Endodermal cell (in vitro differentiated cells): ENCODE data around the gene VWCE. TPM values are rescaled to one million over a fixed set of nuclear protein-coding genes. Genes with fewer than 3 reads are reported as not detected.

Source experiments
- DNase-seq: peaks from one replicate; pipeline ENCODE4 v3.0.0-alpha.2; 2017
- H3K27ac ChIP-seq: 2 replicates; pipeline ENCODE4 v1.5.1; 2013; ENCODE audit warnings: mild to moderate bottlenecking, low read depth, low read length, moderate library complexity
- H3K27me3 ChIP-seq: 2 replicates; pipeline ENCODE4 v1.6.1; 2013; ENCODE audit warnings: mild to moderate bottlenecking, low read length, moderate library complexity; ENCODE audit not compliant: insufficient read depth, control insufficient read depth, poor library complexity, severe bottlenecking
- H3K36me3 ChIP-seq: 2 replicates; pipeline ENCODE4 v1.7.0; 2013; ENCODE audit warnings: mild to moderate bottlenecking, low read length, moderate library complexity; ENCODE audit not compliant: control insufficient read depth, insufficient read depth
- H3K4me1 ChIP-seq: one replicate; pipeline ENCODE4 v1.7.0; 2013; ENCODE audit warnings: low read length; ENCODE audit not compliant: control insufficient read depth, insufficient read depth
- H3K4me3 ChIP-seq: 2 replicates; pipeline ENCODE4 v1.5.1; 2013; ENCODE audit warnings: mild to moderate bottlenecking, low read length, moderate library complexity
- H3K9ac ChIP-seq: 2 replicates; pipeline ENCODE4 v1.6.1; 2013; ENCODE audit warnings: mild to moderate bottlenecking, low read length, moderate library complexity; ENCODE audit not compliant: poor library complexity, severe bottlenecking; ENCODE audit errors: extremely low read depth
- H3K9me3 ChIP-seq: 2 replicates; pipeline ENCODE4 v1.6.1; 2013; ENCODE audit warnings: mild to moderate bottlenecking, low read length, moderate library complexity; ENCODE audit not compliant: control insufficient read depth
- H3K27ac Mint-ChIP-seq: 2 replicates; pipeline ENCODE4 v1.8.0; 2020; ENCODE audit warnings: mixed read lengths
- H3K27me3 Mint-ChIP-seq: 2 replicates; pipeline ENCODE4 v1.8.0; 2021; ENCODE audit warnings: mild to moderate bottlenecking, mixed read lengths; ENCODE audit not compliant: insufficient read depth
- H3K36me3 Mint-ChIP-seq: 2 replicates; pipeline ENCODE4 v1.8.0; 2020; ENCODE audit warnings: low read depth, mixed read lengths
- H3K4me1 Mint-ChIP-seq: 2 replicates; pipeline ENCODE4 v1.8.0; 2020; ENCODE audit warnings: mixed read lengths
- H3K4me3 Mint-ChIP-seq: 2 replicates; pipeline ENCODE4 v1.8.0; 2020; ENCODE audit warnings: mild to moderate bottlenecking, moderate library complexity, mixed read lengths
- H3K9me3 Mint-ChIP-seq: 2 replicates; pipeline ENCODE4 v1.8.0; 2020; ENCODE audit warnings: mild to moderate bottlenecking, mixed read lengths
- WGBS, 2 experiments: methylation state at CpG; one replicate each; pipeline versions ENCODE4 v1.1.5 to v1.1.7; 2013; ENCODE audit warnings: missing lambda C conversion rate in 2 of 2, mixed read lengths in 1 of 2; ENCODE audit not compliant: insufficient coverage in 1 of 2, insufficient read length in 1 of 2; 5-methylcytosine and 5-hydroxymethylcytosine counted together
- total RNA-seq, 2 donors: library from RNA; stranded (reverse); fragmentation: NEBNext Ultra II Directional in 1 of 2; extraction: Animal tissue kit (Norgen Biotek cat#: 25700) in 1 of 2; gene quantifications; 2 replicates in 1 of 2; 3 replicates in 1 of 2; pipeline ENCODE4 v1.2.1, GENCODE V29; 2021
- TF ChIP-seq, protein P1 (sequence below): fragments of 200-600 bp; sonication (generic); conservative IDR thresholded peaks from 2 replicates; pipeline ENCODE4 v1.5.0; 2021; ENCODE audit warnings: antibody characterized with exemption, mild to moderate bottlenecking

Gene VWCE
- total RNA-seq, 2 donors from 2014 or later: 7.2 to 13.3 TPM

DNA sequence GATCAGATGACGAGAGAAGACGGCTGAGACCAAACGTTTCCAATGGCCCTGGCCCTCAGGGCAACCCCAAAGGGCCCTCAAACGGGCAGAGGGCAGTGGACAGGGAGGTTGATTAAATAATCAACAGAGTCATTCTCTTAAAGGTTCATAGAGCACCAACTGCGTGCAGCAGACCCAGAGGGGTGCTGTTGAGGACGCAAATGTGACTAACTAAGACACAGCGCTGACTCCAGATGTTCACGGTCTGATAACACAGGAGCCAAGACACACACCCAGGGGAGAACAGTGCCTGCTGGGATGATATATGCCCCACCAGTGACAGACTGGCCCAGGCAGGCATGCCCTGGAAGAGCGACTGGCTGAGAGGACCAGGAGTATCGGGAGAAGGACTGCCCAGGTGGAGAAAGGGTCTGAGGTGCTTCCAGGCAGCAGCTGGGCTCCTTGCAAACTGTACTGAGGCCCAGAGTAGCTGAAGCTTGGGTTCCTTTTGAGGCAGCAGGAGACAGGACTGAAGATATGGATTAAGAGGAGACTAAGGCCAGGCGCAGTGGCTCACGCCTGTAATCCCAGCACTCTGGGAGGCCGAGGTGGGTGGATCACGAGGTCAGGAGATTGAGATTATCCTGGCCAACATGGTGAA lies 7.7 kb downstream of the VWCE start:
- Histone ChIP-seq H3K9ac (no peak overlapping the region), H3K27ac (no peak overlapping the region), H3K4me3 (no peak overlapping the region), H3K9me3 (peaks cover 7% of the 10 kb centered on the region), H3K27me3 (no peaks in the 10 kb centered on the region), H3K36me3 (peaks cover 5% of the 10 kb centered on the region), H3K4me1 (no peaks in the 10 kb centered on the region)
- Mint-ChIP-seq H3K4me3 (no peak overlapping the region), H3K27ac (no peak overlapping the region), H3K36me3 (peaks cover 33% of the 10 kb centered on the region), H3K27me3 (peaks cover 11% of the 10 kb centered on the region), H3K4me1 (no peaks in the 10 kb centered on the region), H3K9me3 (peaks cover 5% of the 10 kb centered on the region)
- WGBS, 2 experiments: 92 to 97% methylated on average over 11 to 14 of the region's 14 CpGs
- TF ChIP-seq, protein P1, sequence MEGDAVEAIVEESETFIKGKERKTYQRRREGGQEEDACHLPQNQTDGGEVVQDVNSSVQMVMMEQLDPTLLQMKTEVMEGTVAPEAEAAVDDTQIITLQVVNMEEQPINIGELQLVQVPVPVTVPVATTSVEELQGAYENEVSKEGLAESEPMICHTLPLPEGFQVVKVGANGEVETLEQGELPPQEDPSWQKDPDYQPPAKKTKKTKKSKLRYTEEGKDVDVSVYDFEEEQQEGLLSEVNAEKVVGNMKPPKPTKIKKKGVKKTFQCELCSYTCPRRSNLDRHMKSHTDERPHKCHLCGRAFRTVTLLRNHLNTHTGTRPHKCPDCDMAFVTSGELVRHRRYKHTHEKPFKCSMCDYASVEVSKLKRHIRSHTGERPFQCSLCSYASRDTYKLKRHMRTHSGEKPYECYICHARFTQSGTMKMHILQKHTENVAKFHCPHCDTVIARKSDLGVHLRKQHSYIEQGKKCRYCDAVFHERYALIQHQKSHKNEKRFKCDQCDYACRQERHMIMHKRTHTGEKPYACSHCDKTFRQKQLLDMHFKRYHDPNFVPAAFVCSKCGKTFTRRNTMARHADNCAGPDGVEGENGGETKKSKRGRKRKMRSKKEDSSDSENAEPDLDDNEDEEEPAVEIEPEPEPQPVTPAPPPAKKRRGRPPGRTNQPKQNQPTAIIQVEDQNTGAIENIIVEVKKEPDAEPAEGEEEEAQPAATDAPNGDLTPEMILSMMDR: no peak
- DNase-seq: no peak

GRCh38 chr11:61283613-61284012 lies 11.5 kb downstream of the VWCE start:
- no peak for DNase-seq
- peaks cover 39% of the 10 kb centered on the region for H3K36me3 Mint-ChIP-seq
- no peak overlapping the region for H3K27ac ChIP-seq
- peaks cover 13% of the 10 kb centered on the region for H3K27me3 Mint-ChIP-seq
- H3K36me3 ChIP-seq: peaks cover 11% of the 10 kb centered on the region
- H3K9ac ChIP-seq: no peak overlapping the region
- H3K27me3 ChIP-seq: no peaks in the 10 kb centered on the region
- no peak overlapping the region for H3K4me3 Mint-ChIP-seq
- peaks cover 7% of the 10 kb centered on the region for H3K9me3 ChIP-seq
- H3K27ac Mint-ChIP-seq: no peak overlapping the region
- H3K9me3 Mint-ChIP-seq: peaks cover 5% of the 10 kb centered on the region
- WGBS, 2 experiments: 89 to 94% methylated on average over 3 to 4 of the region's 4 CpGs
- peaks cover 6% of the 10 kb centered on the region for H3K4me1 Mint-ChIP-seq
- TF ChIP-seq, protein P1: no peak
- no peaks in the 10 kb centered on the region for H3K4me1 ChIP-seq
- H3K4me3 ChIP-seq: no peak overlapping the region

GRCh38 chr11:61281581-61282250 lies 13.4 kb downstream of the VWCE start:
- Mint-ChIP-seq H3K9me3 (peaks cover 5% of the 10 kb centered on the region), H3K27me3 (peaks cover 13% of the 10 kb centered on the region), H3K36me3 (peaks cover 33% of the 10 kb centered on the region), H3K4me3 (peak overlapping the region; percentile 30), H3K4me1 (peaks cover 9% of the 10 kb centered on the region), H3K27ac (no peak overlapping the region)
- Histone ChIP-seq H3K9me3 (peaks cover 7% of the 10 kb centered on the region), H3K9ac (no peak overlapping the region), H3K36me3 (peaks cover 11% of the 10 kb centered on the region), H3K27me3 (no peaks in the 10 kb centered on the region), H3K4me1 (no peaks in the 10 kb centered on the region), H3K4me3 (no peak overlapping the region), H3K27ac (no peak overlapping the region)
- peak; percentile 97 for DNase-seq
- TF ChIP-seq, protein P1: no peak
- WGBS, 2 experiments: 37 to 44% methylated on average over 15 to 35 of the region's 35 CpGs
